Fibroblast of lung (primary cell): ENCODE measurements around the gene PMS1. TPM values are rescaled to one million over a fixed set of nuclear protein-coding genes. Genes with fewer than 3 reads are reported as not detected.

ENCODE experiments used
- DNase-seq, 2 donors: peaks; one replicate each; pipeline versions ENCODE4 v3.0.0 to v3.0.0-alpha.2; 2010; ENCODE audit warnings: low read depth in 2 of 2
- H2AFZ ChIP-seq: 2 replicates; pipeline ENCODE4 v1.5.1; 2012; ENCODE audit warnings: low read length, control low read depth, inconsistent platforms
- H3K27ac ChIP-seq: 2 replicates; pipeline ENCODE4 v1.5.1; 2011; ENCODE audit warnings: low read length, control low read depth; ENCODE audit not compliant: insufficient read depth
- H3K27me3 ChIP-seq: 2 replicates; pipeline ENCODE4 v1.5.1; 2011; ENCODE audit warnings: mild to moderate bottlenecking, low read length; ENCODE audit not compliant: control insufficient read depth, insufficient read depth
- H3K36me3 ChIP-seq: 2 replicates; pipeline ENCODE4 v1.5.1; 2011; ENCODE audit warnings: low read length; ENCODE audit not compliant: control insufficient read depth, insufficient read depth
- H3K4me1 ChIP-seq: 2 replicates; pipeline ENCODE4 v1.5.1; 2011; ENCODE audit warnings: low read length; ENCODE audit not compliant: control insufficient read depth, insufficient read depth; ENCODE audit errors: extremely low read depth
- H3K4me2 ChIP-seq: 2 replicates; pipeline ENCODE4 v1.5.1; 2011; ENCODE audit warnings: low read length, control low read depth; ENCODE audit not compliant: insufficient read depth; ENCODE audit errors: extremely low read depth
- H3K4me3 ChIP-seq, 4 experiments: fragments of 200-600 bp in 1 of 4; sonication (generic) in 1 of 4; replicated peaks in 1 of 4; 2 replicates each; pipeline ENCODE4 v1.5.1; 2011 to 2016; ENCODE audit warnings: low read length in 4 of 4, low read depth in 3 of 4, mild to moderate bottlenecking in 3 of 4, control low read depth in 2 of 4, inconsistent platforms in 1 of 4, mixed read lengths in 1 of 4; ENCODE audit not compliant: insufficient read depth in 1 of 4; ENCODE audit errors: control extremely low read depth in 1 of 4
- H3K79me2 ChIP-seq: 2 replicates; pipeline ENCODE4 v1.5.1; 2012; ENCODE audit warnings: mild to moderate bottlenecking, low read length, inconsistent platforms; ENCODE audit not compliant: control insufficient read depth, insufficient read depth
- H3K9ac ChIP-seq: 2 replicates; pipeline ENCODE4 v1.5.1; 2011; ENCODE audit warnings: mild to moderate bottlenecking, low read length, control low read depth; ENCODE audit not compliant: insufficient read depth
- H3K9me3 ChIP-seq: 2 replicates; pipeline ENCODE4 v1.5.1; 2012; ENCODE audit warnings: low read depth, low read length; ENCODE audit not compliant: control insufficient read depth, insufficient read depth
- H4K20me1 ChIP-seq: 2 replicates; pipeline ENCODE4 v1.5.1; 2011; ENCODE audit warnings: low read length; ENCODE audit not compliant: control insufficient read depth, insufficient read depth; ENCODE audit errors: extremely low read depth
- CTCF ChIP-seq, 2 donors: IDR thresholded peaks in 1 of 2; conservative IDR thresholded peaks in 1 of 2; 1 replicate in 1 of 2; 2 replicates in 1 of 2; pipeline ENCODE4 v1.5.1; 2011 to 2012; ENCODE audit warnings: low read length in 2 of 2, control low read depth in 1 of 2, inconsistent platforms in 1 of 2, low read depth in 1 of 2, mild to moderate bottlenecking in 1 of 2
- EZH2 ChIP-seq: IDR thresholded peaks from 2 replicates; pipeline ENCODE4 v1.5.1; 2012; ENCODE audit warnings: low read length, control low read depth, mild to moderate bottlenecking; ENCODE audit errors: missing control alignments
- polyA plus RNA-seq, 2 donors: library from polyadenylated mRNA; depleted of rRNA in 1 of 2; stranded (reverse) in 1 of 2; unstranded in 1 of 2; fragments of >200 nt; gene quantifications; 2 replicates each; pipeline ENCODE4 v1.2.1, GENCODE V29; 2011 to 2012; ENCODE audit warnings: missing spikeins in 1 of 2
- total RNA-seq: library from RNA; depleted of rRNA; stranded (reverse); fragments of >200 nt; gene quantifications from 2 replicates; pipeline ENCODE4 v1.2.1, GENCODE V29; 2014

The PMS1 gene
- total and polyA plus RNA-seq, 2 donors (not counting 1 experiment from before 2014, with no cell fraction given), result 15.7 to 41.0 TPM

- peaks cover 2% of the 10 kb centered on the region for H3K4me1 ChIP-seq
These were observed 114.9 kb downstream of the PMS1 start for GRCh38 chr2:189899101-189899500.

GRCh38 chr2:189900726-189901125, 116.5 kb downstream of the PMS1 start:
- no peaks in the 10 kb centered on the region for H4K20me1 ChIP-seq

More at GRCh38 chr2:189899101-189899500, 114.9 kb downstream of the PMS1 start:
- H4K20me1 ChIP-seq, result no peaks in the 10 kb centered on the region
- H3K27me3 ChIP-seq, result no peaks in the 10 kb centered on the region
- H3K9ac ChIP-seq, result no peak overlapping the region
- no peak for DNase-seq
- no peak overlapping the region for H3K27ac ChIP-seq
- no peak for TF ChIP-seq EZH2
- TF ChIP-seq CTCF (conservative IDR thresholded peaks at IDR 0.05 in 1 of 2, IDR thresholded peaks at IDR 0.05 in 1 of 2; ENCODE audit: low read depth in 1 of 2, low read length in 2 of 2), result no peak
- H3K9me3 ChIP-seq, result no peaks in the 10 kb centered on the region
- no peaks in the 10 kb centered on the region for H3K79me2 ChIP-seq
- no peaks in the 10 kb centered on the region for H3K36me3 ChIP-seq
- H3K4me2 ChIP-seq, result no peak overlapping the region
- H3K4me3 ChIP-seq, result no peak overlapping the region
- no peak overlapping the region for H2AFZ ChIP-seq

GRCh38 chr2:189901664-189902063, 117.4 kb downstream of the PMS1 start:
- Histone ChIP-seq H3K36me3 (no peaks in the 10 kb centered on the region), H3K9ac (no peak overlapping the region), H3K27me3 (no peaks in the 10 kb centered on the region), H3K4me2 (no peak overlapping the region), H3K4me3 (no peak overlapping the region), H3K9me3 (no peaks in the 10 kb centered on the region), H3K27ac (no peak overlapping the region), H2AFZ (no peak overlapping the region), H3K79me2 (no peaks in the 10 kb centered on the region), H4K20me1 (no peaks in the 10 kb centered on the region), H3K4me1 (peaks cover 2% of the 10 kb centered on the region)
- TF ChIP-seq EZH2, result no peak
- no peak for TF ChIP-seq CTCF (conservative IDR thresholded peaks at IDR 0.05 in 1 of 2, IDR thresholded peaks at IDR 0.05 in 1 of 2; ENCODE audit: low read depth in 1 of 2, low read length in 2 of 2)
- DNase-seq, result no peak

More at GRCh38 chr2:189900726-189901125, 116.5 kb downstream of the PMS1 start:
- H3K36me3 ChIP-seq, result no peaks in the 10 kb centered on the region
- no peak for TF ChIP-seq CTCF (conservative IDR thresholded peaks at IDR 0.05 in 1 of 2, IDR thresholded peaks at IDR 0.05 in 1 of 2; ENCODE audit: low read depth in 1 of 2, low read length in 2 of 2)
- TF ChIP-seq EZH2, result no peak
- H3K4me1 ChIP-seq, result peaks cover 2% of the 10 kb centered on the region
- no peaks in the 10 kb centered on the region for H3K79me2 ChIP-seq
- H3K4me2 ChIP-seq, result no peak overlapping the region
- H3K27me3 ChIP-seq, result no peaks in the 10 kb centered on the region
- H2AFZ ChIP-seq, result peak overlapping the region; percentile 75
- no peak overlapping the region for H3K9ac ChIP-seq
- no peak overlapping the region for H3K27ac ChIP-seq
- no peak for DNase-seq
- H3K9me3 ChIP-seq, result no peaks in the 10 kb centered on the region
- no peak overlapping the region for H3K4me3 ChIP-seq
